Measurements from ENCODE around the gene SPTBN1. TPM values are rescaled to one million over a fixed set of nuclear protein-coding genes. Genes with fewer than 3 reads are reported as not detected.

SPTBN1 gene
- total and polyA plus RNA-seq, 2 experiments from 2014 or later = 122 to 341 TPM

- peaks cover 3% of the 10 kb centered on the region for H3K4me1 ChIP-seq (ENCODE audit: insufficient read depth)
- H3K4me2 ChIP-seq = no peak overlapping the region
- no peak overlapping the region for H3K27ac ChIP-seq
- H3K9me3 ChIP-seq (ENCODE audit: low read depth) = no peaks in the 10 kb centered on the region
- DNase-seq (ENCODE audit: low spot score) = no peak
- H3K79me2 ChIP-seq = no peaks in the 10 kb centered on the region
- no peak for TF ChIP-seq EZH2phosphoT487 (IDR thresholded peaks at IDR 0.05; ENCODE audit: low read depth, severe bottlenecking, unreplicated experiment)
- no peak for TF ChIP-seq EZH2 (IDR thresholded peaks at IDR 0.05; ENCODE audit: borderline replicate concordance)
- no peak for TF ChIP-seq CTCF (IDR thresholded peaks at IDR 0.05; ENCODE audit: poor library complexity)
- no peaks in the 10 kb centered on the region for H3K27me3 ChIP-seq
- no peak overlapping the region for H3K4me3 ChIP-seq
- WGBS (ENCODE audit: low lambda C conversion rate, missing lambda C conversion rate) = 95% methylated on average over 10 of the region's 10 CpGs
- no peak overlapping the region for H2AFZ ChIP-seq
- no peaks in the 10 kb centered on the region for H3K9me2 ChIP-seq (replicated peaks; ENCODE audit: insufficient read depth)
- H3K36me3 ChIP-seq (replicated peaks; ENCODE audit: insufficient read depth, low read depth) = no peaks in the 10 kb centered on the region
- H4K20me1 ChIP-seq (ENCODE audit: insufficient read depth, poor library complexity, severe bottlenecking) = no peaks in the 10 kb centered on the region
Measured at GRCh38 chr2:54710216-54710615, 254.1 kb downstream of the SPTBN1 start.

- no peak overlapping the region for H3K4me2 ChIP-seq
- 93% methylated on average over 6 of the region's 6 CpGs for WGBS (ENCODE audit: low lambda C conversion rate, missing lambda C conversion rate)
- TF ChIP-seq EZH2phosphoT487 (IDR thresholded peaks at IDR 0.05; ENCODE audit: low read depth, severe bottlenecking, unreplicated experiment) = no peak
- no peak for TF ChIP-seq CTCF (IDR thresholded peaks at IDR 0.05; ENCODE audit: poor library complexity)
- no peak for TF ChIP-seq EZH2 (IDR thresholded peaks at IDR 0.05; ENCODE audit: borderline replicate concordance)
- no peaks in the 10 kb centered on the region for H3K9me3 ChIP-seq (ENCODE audit: low read depth)
- no peaks in the 10 kb centered on the region for H4K20me1 ChIP-seq (ENCODE audit: insufficient read depth, poor library complexity, severe bottlenecking)
- DNase-seq (ENCODE audit: low spot score) = no peak
- no peaks in the 10 kb centered on the region for H3K9me2 ChIP-seq (replicated peaks; ENCODE audit: insufficient read depth)
- H3K79me2 ChIP-seq = no peaks in the 10 kb centered on the region
- peaks cover 3% of the 10 kb centered on the region for H3K4me1 ChIP-seq (ENCODE audit: insufficient read depth)
- no peak overlapping the region for H3K27ac ChIP-seq
- H3K4me3 ChIP-seq = no peak overlapping the region
- H2AFZ ChIP-seq = no peak overlapping the region
- no peaks in the 10 kb centered on the region for H3K27me3 ChIP-seq
- no peaks in the 10 kb centered on the region for H3K36me3 ChIP-seq (replicated peaks; ENCODE audit: insufficient read depth, low read depth)
Measured at GRCh38 chr2:54712516-54712915, 256.4 kb downstream of the SPTBN1 start.

GRCh38 chr2:54714996-54715395 is 258.9 kb downstream of the SPTBN1 start:
- H3K36me3 ChIP-seq (replicated peaks; ENCODE audit: insufficient read depth, low read depth) = no peaks in the 10 kb centered on the region
- 71% methylated on average over 4 of the region's 4 CpGs for WGBS (ENCODE audit: low lambda C conversion rate, missing lambda C conversion rate)
- H3K9me2 ChIP-seq (replicated peaks; ENCODE audit: insufficient read depth) = no peaks in the 10 kb centered on the region
- no peak for DNase-seq (ENCODE audit: low spot score)
- H3K4me1 ChIP-seq (ENCODE audit: insufficient read depth) = no peaks in the 10 kb centered on the region
- H3K27me3 ChIP-seq = no peaks in the 10 kb centered on the region
- TF ChIP-seq EZH2phosphoT487 (IDR thresholded peaks at IDR 0.05; ENCODE audit: low read depth, severe bottlenecking, unreplicated experiment) (no peak), CTCF (IDR thresholded peaks at IDR 0.05; ENCODE audit: poor library complexity) (no peak), EZH2 (IDR thresholded peaks at IDR 0.05; ENCODE audit: borderline replicate concordance) (no peak)
- no peaks in the 10 kb centered on the region for H4K20me1 ChIP-seq (ENCODE audit: insufficient read depth, poor library complexity, severe bottlenecking)
- H3K9me3 ChIP-seq (ENCODE audit: low read depth) = no peaks in the 10 kb centered on the region
- H3K4me3 ChIP-seq = no peak overlapping the region
- H3K79me2 ChIP-seq = no peaks in the 10 kb centered on the region
- H3K4me2 ChIP-seq = no peak overlapping the region
- H3K27ac ChIP-seq = no peak overlapping the region
- H2AFZ ChIP-seq = no peak overlapping the region

- no peak for TF ChIP-seq CTCF (IDR thresholded peaks at IDR 0.05; ENCODE audit: poor library complexity)
- Histone ChIP-seq H3K79me2 (no peaks in the 10 kb centered on the region), H3K4me1 (ENCODE audit: insufficient read depth) (no peaks in the 10 kb centered on the region), H3K4me2 (no peak overlapping the region), H4K20me1 (ENCODE audit: insufficient read depth, poor library complexity, severe bottlenecking) (no peaks in the 10 kb centered on the region), H3K9me3 (ENCODE audit: low read depth) (no peaks in the 10 kb centered on the region), H3K4me3 (no peak overlapping the region), H3K27ac (no peak overlapping the region), H3K36me3 (replicated peaks; ENCODE audit: insufficient read depth, low read depth) (no peaks in the 10 kb centered on the region), H3K27me3 (no peaks in the 10 kb centered on the region), H3K9me2 (replicated peaks; ENCODE audit: insufficient read depth) (no peaks in the 10 kb centered on the region), H2AFZ (no peak overlapping the region)
- DNase-seq (ENCODE audit: low spot score) = no peak
Measured at GRCh38 chr2:54716375-54716774, 260.2 kb downstream of the SPTBN1 start.
